ENCODE results near the gene ITPRIPL2.

Gene ITPRIPL2

GRCh38 chr16:19119564-19119963 lies 5.8 kb downstream of the ITPRIPL2 start:
- DNase-seq (ENCODE audit: low read depth in 2 of 2, low spot score in 1 of 2) = no peak

- DNase-seq (ENCODE audit: low read depth in 2 of 2, low spot score in 1 of 2) = no peak
Measured at GRCh38 chr16:19123535-19124178, 9.9 kb downstream of the ITPRIPL2 start.

GRCh38 chr16:19126300-19126699 lies 12.5 kb downstream of the ITPRIPL2 start:
- DNase-seq (ENCODE audit: low read depth in 2 of 2, low spot score in 1 of 2) = no peak

- no peak for DNase-seq (ENCODE audit: low read depth in 2 of 2, low spot score in 1 of 2)
Measured at GRCh38 chr16:19127205-19127604, 13.4 kb downstream of the ITPRIPL2 start.

- no peak for DNase-seq (ENCODE audit: low read depth in 2 of 2, low spot score in 1 of 2)
Measured at GRCh38 chr16:19127674-19128131, 13.9 kb downstream of the ITPRIPL2 start.

GRCh38 chr16:19128454-19129200 lies 14.9 kb downstream of the ITPRIPL2 start:
- DNase-seq (ENCODE audit: low read depth in 2 of 2, low spot score in 1 of 2) = no peak

- no peak for DNase-seq (ENCODE audit: low read depth in 2 of 2, low spot score in 1 of 2)
Measured at GRCh38 chr16:19130385-19130784, 16.6 kb downstream of the ITPRIPL2 start.

GRCh38 chr16:19130852-19131824 lies 17.4 kb downstream of the ITPRIPL2 start:
- no peak for DNase-seq (ENCODE audit: low read depth in 2 of 2, low spot score in 1 of 2)

GRCh38 chr16:19131825-19132218 lies 18.1 kb downstream of the ITPRIPL2 start:
- no peak for DNase-seq (ENCODE audit: low read depth in 2 of 2, low spot score in 1 of 2)

- DNase-seq (ENCODE audit: low read depth in 2 of 2, low spot score in 1 of 2) = no peak
Measured at GRCh38 chr16:19132255-19132654, 18.5 kb downstream of the ITPRIPL2 start.

- no peak for DNase-seq (ENCODE audit: low read depth in 2 of 2, low spot score in 1 of 2)
Measured at GRCh38 chr16:19132898-19133297, 19.1 kb downstream of the ITPRIPL2 start.

- DNase-seq (ENCODE audit: low read depth in 2 of 2, low spot score in 1 of 2) = no peak
Measured at GRCh38 chr16:19133600-19133999, 19.8 kb downstream of the ITPRIPL2 start.

GRCh38 chr16:19135201-19135842 lies 21.6 kb downstream of the ITPRIPL2 start:
- DNase-seq (ENCODE audit: low read depth in 2 of 2, low spot score in 1 of 2) = no peak

- no peak for DNase-seq (ENCODE audit: low read depth in 2 of 2, low spot score in 1 of 2)
Measured at GRCh38 chr16:19135896-19136438, 22.2 kb downstream of the ITPRIPL2 start.

GRCh38 chr16:19136549-19137196 lies 22.9 kb downstream of the ITPRIPL2 start:
- DNase-seq (ENCODE audit: low read depth in 2 of 2, low spot score in 1 of 2) = no peak

- no peak for DNase-seq (ENCODE audit: low read depth in 2 of 2, low spot score in 1 of 2)
Measured at GRCh38 chr16:19137201-19138128, 23.7 kb downstream of the ITPRIPL2 start.

- DNase-seq (ENCODE audit: low read depth in 2 of 2, low spot score in 1 of 2) = no peak
Measured at GRCh38 chr16:19138601-19139000, 24.8 kb downstream of the ITPRIPL2 start.

- no peak for DNase-seq (ENCODE audit: low read depth in 2 of 2, low spot score in 1 of 2)
Measured at GRCh38 chr16:19139436-19140091, 25.8 kb downstream of the ITPRIPL2 start.

- DNase-seq (ENCODE audit: low read depth in 2 of 2, low spot score in 1 of 2) = no peak
Measured at GRCh38 chr16:19140396-19140795, 26.6 kb downstream of the ITPRIPL2 start.

Data from stimulated activated CD8-positive, alpha-beta memory T cell treated with anti-CD3 and anti-CD28 coated beads, Interleukin-4, amount 100 ng/mL, for 4 hours (primary cell).